Measurements from ENCODE around the gene PLEKHH1. TPM values are rescaled to one million over a fixed set of nuclear protein-coding genes. Genes with fewer than 3 reads are reported as not detected.
A peak's percentile ranks its signal among the peaks of the same experiment; 100 is the strongest.

Gene PLEKHH1
- total and polyA plus RNA-seq, 9 of the 15 experiments (the other 6 are each of a cell fraction or from before 2014, with no cell fraction given) = 0.76 to 5.9 (median 2.9) TPM

- FAIRE-seq (no peak), ATAC-seq (no peak), DNase-seq (ENCODE audit: extremely low read depth in 1 of 4, low spot score in 3 of 4) (no peak)
- Histone ChIP-seq H3K79me2 (ENCODE audit: control insufficient read depth, insufficient read depth, low read length) (no peaks in the 10 kb centered on the region), H3K36me3 (ENCODE audit: control insufficient read depth, insufficient read depth, low read length) (no peaks in the 10 kb centered on the region), H3K4me3 (no peak overlapping the region), H3K4me1 (replicated peaks in 1 of 2; ENCODE audit: control insufficient read depth in 2 of 2, insufficient read depth in 2 of 2, low read length in 2 of 2) (no peaks in the 10 kb centered on the region; a peak in 1 of 5 replicates), H3K4me2 (ENCODE audit: insufficient read depth, low read length) (no peak overlapping the region), H3K9ac (ENCODE audit: insufficient read depth in 1 of 2, low read depth in 2 of 2, low read length in 2 of 2) (no peak overlapping the region), H4K20me1 (replicated peaks; ENCODE audit: control insufficient read depth, insufficient read depth, low read length) (no peaks in the 10 kb centered on the region), H3K27ac (ENCODE audit: extremely low read depth, low read depth, low read length) (no peak overlapping the region), H3K27me3 (ENCODE audit: control insufficient read depth in 2 of 2, insufficient read depth in 2 of 2, low read length in 2 of 2) (no peaks in the 10 kb centered on the region), H2AFZ (ENCODE audit: low read depth, low read length) (peak overlapping the region; percentile 58; the same call in 1 of the 2 replicates), H3K9me3 (replicated peaks; ENCODE audit: control insufficient read depth, insufficient read depth, low read depth, low read length) (no peaks in the 10 kb centered on the region), H3K9me1 (ENCODE audit: control insufficient read depth, insufficient read depth, low read length) (no peaks in the 10 kb centered on the region)
- ChIA-PET CTCF (ENCODE audit: low intra/inter-chr PET ratio) (no interaction called here), POLR2A (interaction anchor here (0.6 to 1.5 kb wide), 4 partner anchors 10 to 153 kb away, joined by 3 to 8 read pairs (median 4); partner anchors contain the start of gene PIGH)
- no TSS peak for BruUV-seq (replicated peaks)
- intact Hi-C loops (cut with micrococcal nuclease) (no loop called here), in situ Hi-C loops (cut with MboI) (no loop called here)
- TF ChIP-seq ZNF311 (CRISPR knock-in tag; IDR thresholded peaks at IDR 0.05) (no peak), ZNF592 (IDR thresholded peaks at IDR 0.05) (peak; percentile 54; the same call in 1 of the 2 replicates), ZNF146 (CRISPR knock-in tag; IDR thresholded peaks at IDR 0.05; ENCODE audit: unreplicated experiment) (no peak), NR2C2 (CRISPR knock-in tag; IDR thresholded peaks at IDR 0.05) (no peak), NR2C2 (tag; IDR thresholded peaks at IDR 0.05) (no peak), ZNF395 (CRISPR knock-in tag; IDR thresholded peaks at IDR 0.05) (no peak), ZNF224 (CRISPR knock-in tag; IDR thresholded peaks at IDR 0.05) (no peak)
- 62% methylated on average over 9 of the region's 10 CpGs for WGBS (ENCODE audit: insufficient coverage, low coverage, missing lambda C conversion rate)
Observed at GRCh38 chr14:67609642-67610310, 76.7 kb downstream of the PLEKHH1 start.

All from K562 (cell line).